ENCODE data around the gene PRKCE. TPM values are rescaled to one million over a fixed set of nuclear protein-coding genes. Genes with fewer than 3 reads are reported as not detected.

PRKCE gene
- total and polyA plus RNA-seq, 2 of the 8 experiments (the other 6 are each of a cell fraction or from before 2014, with no cell fraction given) = 0.54 to 2.1 TPM

DNA sequence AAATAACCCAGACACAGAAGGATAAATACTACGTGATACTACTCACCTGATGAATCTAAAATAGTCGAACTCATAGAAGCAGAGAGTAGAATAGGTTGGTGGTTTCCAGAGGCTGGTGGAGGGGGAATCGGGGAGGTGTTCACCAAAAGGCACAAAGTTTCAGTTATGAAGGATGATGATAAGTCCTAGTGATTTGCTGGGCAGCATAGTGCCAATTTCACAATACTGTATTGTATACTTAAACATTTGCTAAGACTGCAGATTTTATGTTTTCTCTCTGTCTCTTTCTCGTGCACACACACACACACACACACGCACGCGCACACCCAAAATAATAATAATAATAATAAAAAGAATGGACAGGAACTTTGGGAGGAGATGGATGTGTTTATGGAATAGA, 425.4 kb downstream of the PRKCE start:
- no peaks in the 10 kb centered on the region for H3K79me2 ChIP-seq (ENCODE audit: control insufficient read depth in 1 of 2, insufficient read depth in 2 of 2, low read length in 2 of 2)
- no peak overlapping the region for H3K18ac ChIP-seq (ENCODE audit: extremely low read depth, low read length)
- no peak overlapping the region for H3K23ac ChIP-seq (ENCODE audit: insufficient read length)
- H4K8ac ChIP-seq (ENCODE audit: extremely low read depth, insufficient read depth, low read length) = no peak overlapping the region
- no peak overlapping the region for H2AK5ac ChIP-seq (ENCODE audit: low read depth, low read length)
- 84% methylated on average over 7 of the region's 7 CpGs; no CpG with 5 or more reads in 1 of the 2 experiments for WGBS, 2 experiments (ENCODE audit: extremely low coverage in 1 of 2, insufficient coverage in 1 of 2, insufficient read length in 1 of 2, insufficient replicate concordance in 2 of 2, low coverage in 1 of 2, low lambda C conversion rate in 2 of 2, missing lambda C conversion rate in 1 of 2)
- H3K9me3 ChIP-seq (ENCODE audit: insufficient read depth in 2 of 2, low read depth in 1 of 2, low read length in 1 of 2) = no peaks in the 10 kb centered on the region
- no peak overlapping the region for H2BK12ac ChIP-seq (ENCODE audit: low read depth, low read length)
- ChIA-PET POLR2A (ENCODE audit: partially characterized antibody) (no interaction called here), CTCF (ENCODE audit: partially characterized antibody) (no interaction called here)
- TF ChIP-seq KDM4A (IDR thresholded peaks at IDR 0.05; ENCODE audit: low read depth, low read length, severe bottlenecking) = no peak
- TF ChIP-seq POU5F1 (IDR thresholded peaks at IDR 0.05; ENCODE audit: low read depth, low read length) = no peak
- no peak overlapping the region for H3K56ac ChIP-seq (replicated peaks; ENCODE audit: insufficient read length, low read depth, low read length)
- H3K79me1 ChIP-seq (ENCODE audit: low read depth, low read length) = no peaks in the 10 kb centered on the region
- peaks cover 0 to 3% (median 0%) of the 10 kb centered on the region in 4 experiments; a peak in 2 of 7 replicates for H3K4me1 ChIP-seq (replicated peaks in 1 of 4; ENCODE audit: control insufficient read depth in 3 of 4, insufficient read depth in 4 of 4, low read length in 3 of 4)
- H3K4me2 ChIP-seq (ENCODE audit: insufficient read depth in 1 of 2, low read depth in 2 of 2, low read length in 2 of 2) = no peak overlapping the region
- no peak overlapping the region for H4K5ac ChIP-seq (ENCODE audit: insufficient read length, low read depth, low read length)
- H4K91ac ChIP-seq (replicated peaks; ENCODE audit: insufficient read length, low read length) = no peak overlapping the region
- H3K36me3 ChIP-seq (ENCODE audit: control insufficient read depth in 2 of 4, insufficient read depth in 4 of 4, low read length in 3 of 4) = no peaks in the 10 kb centered on the region
- DNase-seq (ENCODE audit: low read depth in 1 of 2, low spot score in 2 of 2) = no peak
- H2BK15ac ChIP-seq (ENCODE audit: low read length) = no peak overlapping the region
- no peak overlapping the region for H2BK120ac ChIP-seq (replicated peaks; ENCODE audit: low read depth, low read length)
- no peak overlapping the region for H3K27ac ChIP-seq (ENCODE audit: low read depth, low read length)
- no peaks in the 10 kb centered on the region for H3K23me2 ChIP-seq (ENCODE audit: low read depth, low read length)
- no peak overlapping the region for H3K4me3 ChIP-seq (ENCODE audit: extremely low read depth in 1 of 4, insufficient read depth in 2 of 4, low read depth in 3 of 4, low read length in 4 of 4)
- H3K27me3 ChIP-seq (replicated peaks in 1 of 4; ENCODE audit: control insufficient read depth in 3 of 4, extremely low read depth in 1 of 4, insufficient read depth in 3 of 4, low read length in 3 of 4) = no peaks in the 10 kb centered on the region; a peak in 1 of 7 replicates
- no peak for FAIRE-seq
- H2AFZ ChIP-seq (ENCODE audit: low read length) = no peak overlapping the region
- H2BK5ac ChIP-seq (ENCODE audit: low read depth, low read length) = no peak overlapping the region
- H3K9ac ChIP-seq (replicated peaks in 1 of 4; ENCODE audit: extremely low read depth in 1 of 4, low read depth in 3 of 4, low read length in 3 of 4) = no peak overlapping the region
- no peaks in the 10 kb centered on the region for H4K20me1 ChIP-seq (replicated peaks in 1 of 2; ENCODE audit: control insufficient read depth in 1 of 2, insufficient read depth in 2 of 2, low read length in 2 of 2)
- H3K4ac ChIP-seq (replicated peaks; ENCODE audit: insufficient read length, low read depth, low read length) = no peak overlapping the region
- no peak overlapping the region for H3K14ac ChIP-seq (ENCODE audit: insufficient read length)
- H2BK20ac ChIP-seq (ENCODE audit: low read length) = no peak overlapping the region
